NCI-H2171 (cell line): ENCODE measurements around the gene MYO1C.
"Not testable (repeated sequence)": the region's sequence is repeated elsewhere in the genome, so short reads cannot be mapped to it uniquely, and the experiment has no call there.

Source experiments
- DNase-seq: peaks from one replicate; lab custom pipeline; 2025; lab: John Stamatoyannopoulos, UW

The MYO1C gene

GRCh38 chr17:1492249-1493206 lies at the start of gene MYO1C:
Gene MYO1C, minus strand, starts transcription at chr17:1492686. Its CDS starts 199 bp downstream, at chr17:1492487.
- no peak for DNase-seq

- no peak for DNase-seq
Observed at GRCh38 chr17:1541367-1541904, 49.0 kb upstream of the MYO1C start.

DNA sequence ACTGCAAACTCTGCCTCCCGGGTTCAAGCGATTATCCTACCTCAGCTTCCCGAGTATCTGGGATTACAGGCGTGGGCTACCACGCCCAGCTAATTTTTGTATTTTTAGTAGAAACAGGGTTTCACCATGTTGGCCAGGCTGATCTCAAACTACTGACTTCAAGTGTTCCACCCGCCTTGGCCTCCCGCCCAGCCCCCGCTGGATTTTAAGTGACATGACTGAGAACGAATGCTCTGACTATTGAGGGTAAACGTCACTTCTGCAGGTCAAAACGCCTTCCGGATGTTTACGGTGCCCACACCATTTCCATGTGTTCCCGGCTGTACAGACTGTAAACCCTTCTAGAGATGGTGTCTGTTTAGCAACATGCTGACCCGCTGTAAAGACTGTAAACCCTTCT lies 47.3 kb upstream of the MYO1C start:
- DNase-seq = no peak

DNA sequence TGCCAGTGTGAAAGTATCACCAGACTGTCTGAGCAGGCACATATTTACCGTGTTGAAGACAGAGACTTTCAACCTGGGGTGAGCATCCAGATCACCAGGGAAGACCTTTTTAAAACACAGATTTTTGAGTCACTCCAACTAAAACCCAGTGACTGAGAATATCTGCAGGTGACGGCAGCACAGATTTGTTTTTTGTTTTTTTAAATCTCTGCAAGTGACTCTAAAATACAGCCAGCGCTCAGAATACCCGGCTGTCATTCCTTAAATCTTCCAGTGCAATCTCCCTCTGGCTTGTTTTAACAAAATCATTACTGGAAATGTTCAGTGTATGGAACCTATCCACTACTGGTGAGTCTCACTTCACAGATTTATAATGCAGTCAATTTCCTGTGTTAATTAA lies 43.3 kb upstream of the MYO1C start:
- no peak for DNase-seq

- DNase-seq = no peak
Observed at GRCh38 chr17:1533661-1534325, 41.3 kb upstream of the MYO1C start.

DNA sequence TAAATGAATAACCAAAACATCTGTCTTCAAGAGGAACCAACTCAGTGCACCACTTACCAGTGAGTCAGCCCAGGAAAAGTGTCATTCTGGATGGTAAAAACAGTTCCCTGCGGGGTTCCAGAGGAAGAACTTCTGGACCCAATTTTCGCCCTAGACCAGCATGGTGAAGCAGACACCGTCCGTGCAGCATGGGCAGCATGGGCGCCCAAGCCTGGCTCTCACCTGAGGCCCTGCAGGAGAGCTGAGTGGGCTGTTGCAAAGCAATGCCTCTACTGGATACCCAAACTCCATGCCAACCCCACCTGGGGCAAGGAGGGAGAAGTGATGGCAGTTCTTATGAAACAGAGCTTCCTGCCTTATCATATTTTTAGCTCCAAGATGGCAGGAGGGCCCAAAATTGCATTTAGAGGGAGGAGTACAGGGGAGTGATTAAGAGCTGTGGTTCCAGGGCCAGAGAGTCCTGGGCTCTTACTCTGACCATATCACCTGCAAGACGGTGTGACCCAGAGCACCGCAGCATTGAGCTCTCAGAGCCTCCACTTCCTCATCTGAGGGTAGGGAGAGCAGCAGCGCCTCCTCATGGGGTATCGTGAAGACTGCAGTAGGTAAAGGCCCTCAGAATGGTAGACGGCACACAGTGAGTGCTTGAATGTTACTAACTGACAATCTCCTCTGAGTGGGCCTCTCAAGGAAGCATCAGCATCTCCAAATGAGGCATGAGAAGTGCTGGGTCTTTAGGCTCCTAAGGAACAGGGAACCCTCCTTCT lies 40.5 kb upstream of the MYO1C start:
- no peak for DNase-seq

DNA sequence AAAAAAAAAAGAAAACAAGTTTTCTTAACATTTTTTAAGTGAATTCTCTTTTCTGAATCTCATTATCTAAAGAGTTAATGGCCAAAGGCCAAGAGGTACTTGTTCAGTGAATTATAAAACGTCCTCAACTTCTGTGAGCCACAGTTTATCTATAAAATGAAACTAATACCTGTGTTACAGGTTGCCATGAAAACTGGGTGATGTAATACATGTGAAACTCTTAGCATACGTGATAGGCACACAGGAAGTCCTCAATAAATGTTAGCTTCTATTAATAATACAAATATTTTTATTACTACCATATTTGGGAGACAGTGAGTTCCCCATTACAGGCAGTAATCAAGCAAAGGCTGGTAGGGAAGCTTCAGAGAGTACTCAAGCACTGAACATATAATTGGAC lies 37.4 kb upstream of the MYO1C start:
- no peak for DNase-seq

DNA sequence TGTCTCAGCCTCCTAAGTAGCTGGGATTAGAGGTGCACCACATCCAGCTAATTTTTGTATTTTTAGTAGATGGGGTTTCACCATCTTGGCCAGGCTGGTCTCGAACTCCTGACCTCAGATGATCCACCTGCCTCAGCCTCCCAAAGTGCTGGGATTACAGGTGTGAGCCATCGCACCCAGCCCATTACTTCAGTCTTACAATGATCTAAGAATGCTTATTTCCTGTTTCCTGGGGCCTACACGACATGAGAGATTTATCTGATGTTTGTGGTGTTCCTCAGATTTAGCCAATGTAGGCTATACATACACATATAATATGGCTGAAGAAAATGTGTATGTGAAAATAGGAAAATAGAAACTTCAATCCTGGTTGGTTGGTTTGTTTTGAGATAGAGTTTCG lies 34.4 kb upstream of the MYO1C start:
- DNase-seq = not testable (repeated sequence)

DNA sequence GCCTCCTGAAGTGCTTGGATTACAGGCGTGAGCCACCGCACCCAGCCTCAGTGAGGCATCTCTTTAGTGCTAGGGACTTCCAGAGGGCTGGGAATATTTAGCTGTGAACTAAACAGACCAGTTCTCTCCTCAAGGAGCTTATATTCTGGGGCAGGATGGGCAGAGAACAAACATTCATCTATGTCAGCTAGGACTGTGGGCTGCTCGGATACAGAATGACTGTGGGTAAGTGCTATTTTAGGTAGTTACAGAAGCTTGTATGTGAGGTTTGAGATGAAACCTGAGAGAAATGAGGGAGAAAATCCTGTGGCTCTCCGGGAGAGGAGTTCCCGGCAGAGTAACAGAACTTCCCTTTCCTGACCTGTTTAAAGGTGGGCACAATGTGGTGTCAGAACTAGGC lies 30.1 kb upstream of the MYO1C start:
- no peak for DNase-seq

GRCh38 chr17:1521086-1521640 lies 28.7 kb upstream of the MYO1C start:
- DNase-seq = no peak

DNA sequence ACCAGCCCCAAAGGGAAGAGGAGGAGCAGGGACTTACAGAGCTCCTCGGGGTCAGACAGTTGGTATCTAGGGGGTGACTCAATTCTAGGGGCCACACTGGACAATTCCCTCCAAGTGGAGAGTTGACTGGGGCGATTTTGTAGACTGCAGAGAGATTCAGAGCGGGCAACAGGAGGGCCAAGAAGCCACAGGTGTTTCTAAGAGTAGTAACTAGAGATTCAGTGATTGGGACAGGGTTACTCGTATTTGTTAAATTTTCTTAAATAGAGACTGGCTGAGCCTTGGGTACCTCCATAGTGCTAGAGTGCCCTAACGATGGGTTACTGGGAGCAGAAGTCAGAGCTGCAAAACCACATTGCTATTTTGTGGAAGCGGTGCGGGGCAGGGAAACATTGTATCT lies 27.2 kb upstream of the MYO1C start:
- DNase-seq = no peak

- no peak for DNase-seq
Observed at GRCh38 chr17:1518410-1518809, 25.9 kb upstream of the MYO1C start.

DNA sequence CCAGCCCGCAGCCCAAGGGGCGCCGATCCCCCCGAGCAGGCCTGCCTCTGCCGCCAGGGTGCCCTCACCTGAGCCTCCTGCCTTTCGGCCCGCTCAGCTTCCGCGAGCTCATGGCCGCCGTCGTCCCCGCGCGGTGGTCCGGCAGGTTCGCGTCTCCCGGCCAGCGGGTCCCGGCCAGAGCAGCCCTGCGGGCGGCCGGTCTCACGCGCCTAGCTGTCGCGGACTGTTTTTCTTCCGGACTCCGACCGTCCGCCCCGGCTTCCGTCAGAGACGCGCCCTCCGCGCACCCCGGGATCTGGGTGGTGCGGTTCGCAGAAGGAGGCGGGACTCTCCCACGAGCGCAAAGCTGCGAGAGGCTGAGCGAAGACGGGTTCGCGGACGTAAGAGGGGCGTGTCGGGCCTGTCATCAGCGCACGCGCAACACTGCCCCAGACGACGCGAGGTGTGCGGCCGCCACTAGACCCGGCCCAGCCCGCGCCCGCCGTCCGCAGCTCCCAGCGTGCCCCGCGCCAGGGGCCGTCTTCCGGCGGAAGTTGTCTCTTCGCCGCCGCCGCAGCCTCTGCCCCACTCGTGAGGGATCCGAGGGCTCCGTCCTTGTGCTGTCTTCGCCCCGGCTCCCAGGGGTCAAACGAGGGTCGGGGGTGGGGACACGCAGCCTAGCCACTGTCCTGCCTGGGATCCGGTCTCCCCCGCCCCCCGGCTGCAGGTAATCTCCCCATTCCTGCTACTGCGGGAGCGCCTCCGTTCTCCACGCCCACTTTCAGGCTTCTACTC lies 24.1 kb upstream of the MYO1C start, which contains the start of gene INPP5K:
INPP5K (minus strand) TSS at position 225 of the 774 bp plus-strand sequence; CDS start at position 112, 113 bp downstream.
- DNase-seq = peak; percentile 97

DNA sequence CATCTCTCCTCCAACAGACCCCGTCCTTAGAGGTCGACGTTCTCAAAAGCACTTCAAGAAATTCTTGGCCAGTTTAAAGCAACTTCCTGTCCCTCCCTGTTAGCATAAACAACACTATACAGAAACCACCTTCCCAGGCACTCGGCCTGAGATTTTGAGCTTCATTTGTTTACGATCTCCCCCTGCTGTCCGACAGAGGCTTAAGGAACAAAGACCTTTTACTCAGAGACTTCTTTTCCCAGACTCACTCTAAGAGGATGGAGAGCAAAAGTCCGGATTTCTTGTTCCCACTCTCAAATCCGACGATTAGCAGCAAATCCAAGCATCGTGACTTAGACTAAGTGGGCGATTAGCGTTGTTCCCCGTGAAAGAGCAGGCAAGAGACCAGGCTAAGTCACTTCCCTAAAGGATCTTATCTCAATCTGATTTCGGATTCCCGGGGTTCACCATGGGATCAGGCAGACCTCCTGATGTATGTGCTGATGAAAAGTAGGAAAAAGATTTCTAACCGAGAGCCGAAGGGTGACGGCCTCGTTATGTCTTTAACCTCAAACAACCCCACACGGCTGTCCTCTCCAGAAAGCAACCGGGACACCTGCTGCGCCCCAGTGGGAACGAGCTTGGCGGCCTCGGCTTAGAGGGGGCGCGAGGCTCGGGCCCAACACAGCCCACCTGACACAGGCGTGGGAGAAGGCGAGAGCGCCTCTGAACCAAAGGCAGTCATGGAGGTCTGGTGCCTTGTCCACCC lies 23.3 kb upstream of the MYO1C start:
- DNase-seq = peak; percentile 38

- DNase-seq = no peak
Observed at GRCh38 chr17:1512351-1512750, 19.9 kb upstream of the MYO1C start.

GRCh38 chr17:1511756-1512321 lies 19.4 kb upstream of the MYO1C start:
- DNase-seq = no peak

DNA sequence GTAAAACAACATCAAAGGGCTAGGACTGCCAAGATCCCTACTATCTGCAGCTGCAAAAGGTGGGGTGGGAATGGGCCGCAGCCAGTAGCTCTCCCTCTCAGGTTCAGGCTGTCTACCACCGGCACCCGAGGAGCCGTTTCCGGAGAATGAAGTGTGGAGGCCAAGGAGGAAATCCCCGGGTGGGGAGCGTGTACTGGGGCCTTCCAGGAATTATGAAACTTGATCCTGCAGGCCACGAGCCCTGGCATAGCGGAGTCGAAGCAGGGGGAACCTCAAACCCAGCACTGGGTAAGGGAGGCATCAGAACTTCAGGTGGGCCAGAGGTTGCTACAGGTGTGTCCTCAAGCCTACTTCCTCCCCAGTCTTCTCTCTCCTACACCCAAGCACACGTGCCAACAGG lies 18.8 kb upstream of the MYO1C start:
- DNase-seq = no peak

GRCh38 chr17:1509290-1509881 lies 16.9 kb upstream of the MYO1C start:
- no peak for DNase-seq

- not testable (repeated sequence) for DNase-seq
Observed at GRCh38 chr17:1508709-1509108, 16.2 kb upstream of the MYO1C start.
